Stimulated activated CD8-positive, alpha-beta memory T cell treated with anti-CD3 and anti-CD28 coated beads, Interleukin-12 subunit alpha, Interleukin-12 subunit beta, amount 100 ng/mL, for 1 hour (primary cell): Measurements from ENCODE around the gene NOLC1.

ENCODE experiments used
- DNase-seq: peaks from one replicate; pipeline ENCODE4 v3.0.0-alpha.2; 2020; ENCODE audit warnings: low read depth

The NOLC1 gene

DNA sequence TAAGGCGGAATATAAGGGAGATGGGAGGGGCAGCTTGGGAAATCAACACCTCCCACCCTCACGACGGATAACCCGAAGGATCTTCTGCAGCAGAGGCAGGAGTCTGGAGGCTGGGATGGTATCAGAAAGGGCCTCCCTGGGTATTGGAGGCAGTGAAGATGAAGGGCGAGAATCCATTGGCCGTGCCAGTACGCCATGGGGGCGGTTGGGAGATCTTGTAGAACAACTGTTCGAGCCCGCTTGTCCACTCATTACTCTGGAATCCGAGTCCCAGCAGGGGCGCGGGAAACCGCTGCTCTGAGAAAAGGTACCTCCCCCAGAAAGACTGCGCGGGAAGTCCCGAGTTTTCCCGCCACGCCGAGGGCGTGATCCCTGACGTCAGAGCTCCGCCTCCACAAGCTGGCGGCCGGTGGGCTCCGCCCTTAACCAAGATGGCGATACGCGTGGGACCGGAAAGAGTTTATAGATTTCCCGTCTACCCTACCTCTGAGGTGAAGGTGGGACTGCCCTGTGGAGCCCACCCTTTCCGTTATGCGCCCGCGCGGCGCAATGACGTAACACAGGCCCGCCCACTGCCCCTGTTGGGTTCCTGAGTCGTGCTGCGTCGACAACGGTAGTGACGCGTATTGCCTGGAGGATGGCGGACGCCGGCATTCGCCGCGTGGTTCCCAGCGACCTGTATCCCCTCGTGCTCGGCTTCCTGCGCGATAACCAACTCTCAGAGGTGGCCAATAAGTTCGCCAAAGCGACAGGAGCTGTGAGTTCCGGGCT is at the start of gene NOLC1:
Gene NOLC1 (plus strand): TSS at position 616 of the 771 bp plus-strand sequence. CDS start 22 bp downstream, at position 638.
- peak; percentile 99 for DNase-seq

- DNase-seq: no peak
Measured at GRCh38 chr10:102102421-102102820, 49.8 kb upstream of the NOLC1 start.

DNA sequence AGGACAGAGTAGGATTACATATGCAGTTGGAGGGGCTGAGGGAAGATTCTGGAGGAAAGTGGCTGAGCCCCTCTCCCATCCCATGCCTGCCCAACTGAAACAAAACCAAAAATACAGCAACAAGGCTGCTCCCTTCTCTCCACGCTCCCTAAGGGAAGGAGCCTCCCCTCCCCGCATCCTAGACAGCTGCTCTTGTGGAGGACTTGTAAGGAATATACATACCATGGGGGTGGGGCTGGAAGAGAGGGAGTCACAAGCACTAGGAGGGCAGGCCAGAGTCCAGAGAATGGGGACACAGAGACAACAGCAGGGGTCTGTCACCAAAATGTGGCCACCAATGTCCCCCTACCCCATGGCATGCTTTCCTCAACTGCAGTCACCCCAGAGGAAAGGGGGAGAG is 45.2 kb upstream of the NOLC1 start:
- no peak for DNase-seq

DNA sequence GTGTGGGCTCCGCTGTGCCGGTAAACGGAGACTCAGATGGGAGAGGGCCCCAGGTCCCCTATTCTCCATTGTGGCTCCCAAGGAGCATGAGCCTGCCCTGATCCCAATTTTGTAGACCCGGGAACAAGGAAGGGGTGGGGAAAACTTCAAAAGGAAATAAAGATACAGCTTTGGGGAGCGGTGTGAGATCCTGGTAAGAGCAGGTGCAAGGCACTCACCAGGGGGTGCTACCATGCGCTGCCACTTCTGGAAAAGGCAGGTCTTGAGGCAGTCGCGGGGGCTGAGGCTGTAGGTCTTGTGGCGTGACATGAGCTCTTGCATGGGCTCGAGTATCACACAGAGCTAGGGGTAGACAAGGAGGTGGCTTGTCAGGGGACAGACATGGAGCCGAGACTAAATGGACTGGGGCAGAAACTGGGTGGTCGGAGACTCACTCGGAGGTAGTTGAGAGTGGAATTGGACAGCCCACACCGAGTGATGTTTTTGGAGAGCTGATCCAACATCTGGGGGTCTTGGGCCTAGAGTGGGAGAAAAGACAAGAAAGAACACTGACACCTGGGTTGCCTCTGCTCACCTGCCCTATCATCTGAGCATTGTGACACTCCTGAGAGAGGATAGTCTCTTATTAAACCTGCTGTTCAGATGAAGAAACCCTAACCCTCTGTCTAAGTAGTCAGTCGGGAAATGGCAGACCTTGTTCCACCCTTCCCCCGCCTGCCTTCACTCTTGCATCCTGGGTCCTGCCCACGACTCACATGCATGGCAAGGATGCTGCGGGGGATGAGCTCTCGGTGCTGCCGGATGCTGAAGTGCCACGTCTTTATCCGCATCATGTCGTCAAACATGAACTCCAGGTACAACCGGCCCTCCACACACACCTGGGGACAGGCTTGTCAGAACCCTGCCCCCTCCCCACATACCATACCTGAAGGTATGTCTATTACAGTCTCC is 42.7 kb upstream of the NOLC1 start:
- no peak for DNase-seq

DNA sequence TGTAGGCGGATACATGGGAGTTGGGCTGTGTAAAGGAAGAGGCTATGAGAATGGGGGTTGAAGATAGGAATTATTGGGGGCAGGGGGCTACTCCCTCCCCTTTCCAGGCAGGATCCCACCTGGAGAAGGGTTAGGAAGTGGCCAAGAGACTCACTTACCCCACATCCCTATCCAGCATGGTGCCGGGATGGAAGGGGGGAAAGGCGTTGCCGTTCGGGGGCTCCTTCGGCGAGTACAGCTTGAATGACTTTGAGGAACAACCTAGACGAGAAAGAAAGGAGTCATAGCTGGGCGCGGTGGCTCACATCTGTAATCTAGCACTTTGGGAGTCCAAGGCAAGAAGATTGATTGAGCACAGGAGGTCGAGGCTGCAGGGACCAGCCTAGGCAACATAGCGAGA is 40.9 kb upstream of the NOLC1 start:
- no peak for DNase-seq

- DNase-seq: no peak
Measured at GRCh38 chr10:102112210-102112817, 39.9 kb upstream of the NOLC1 start.

DNA sequence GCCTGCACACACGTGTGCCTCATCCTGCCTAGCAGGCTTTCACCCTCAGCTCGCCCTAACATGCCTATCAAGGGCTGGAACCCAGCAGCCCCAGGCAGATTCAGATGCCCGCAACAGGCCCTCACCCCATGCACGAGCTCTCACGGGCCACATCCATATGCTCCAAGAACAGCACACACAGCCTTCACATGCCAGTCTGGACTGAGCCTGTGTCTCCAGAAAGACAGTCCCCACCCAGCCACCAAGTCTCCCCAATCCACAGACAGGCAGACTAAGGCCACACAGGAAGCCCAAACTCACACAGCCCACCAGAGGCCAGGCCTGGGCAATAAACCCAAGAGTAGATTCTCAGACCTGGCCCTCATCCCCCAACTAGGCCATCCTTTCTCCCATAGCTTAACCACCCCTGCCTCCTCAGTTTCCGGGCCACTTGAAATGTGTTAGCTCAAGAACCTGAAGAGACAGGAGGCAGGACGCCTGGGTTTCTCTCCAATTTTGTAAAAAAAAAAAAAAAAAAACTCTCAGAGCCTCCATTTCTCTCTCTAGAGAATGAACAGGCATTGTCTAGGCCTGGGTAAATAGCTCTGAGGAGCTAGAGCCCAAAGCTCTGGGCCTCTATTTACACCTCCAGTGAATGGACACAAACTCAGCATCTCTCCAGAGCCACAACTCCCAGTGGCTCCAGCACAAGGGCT is 38.8 kb upstream of the NOLC1 start:
- no peak for DNase-seq

DNA sequence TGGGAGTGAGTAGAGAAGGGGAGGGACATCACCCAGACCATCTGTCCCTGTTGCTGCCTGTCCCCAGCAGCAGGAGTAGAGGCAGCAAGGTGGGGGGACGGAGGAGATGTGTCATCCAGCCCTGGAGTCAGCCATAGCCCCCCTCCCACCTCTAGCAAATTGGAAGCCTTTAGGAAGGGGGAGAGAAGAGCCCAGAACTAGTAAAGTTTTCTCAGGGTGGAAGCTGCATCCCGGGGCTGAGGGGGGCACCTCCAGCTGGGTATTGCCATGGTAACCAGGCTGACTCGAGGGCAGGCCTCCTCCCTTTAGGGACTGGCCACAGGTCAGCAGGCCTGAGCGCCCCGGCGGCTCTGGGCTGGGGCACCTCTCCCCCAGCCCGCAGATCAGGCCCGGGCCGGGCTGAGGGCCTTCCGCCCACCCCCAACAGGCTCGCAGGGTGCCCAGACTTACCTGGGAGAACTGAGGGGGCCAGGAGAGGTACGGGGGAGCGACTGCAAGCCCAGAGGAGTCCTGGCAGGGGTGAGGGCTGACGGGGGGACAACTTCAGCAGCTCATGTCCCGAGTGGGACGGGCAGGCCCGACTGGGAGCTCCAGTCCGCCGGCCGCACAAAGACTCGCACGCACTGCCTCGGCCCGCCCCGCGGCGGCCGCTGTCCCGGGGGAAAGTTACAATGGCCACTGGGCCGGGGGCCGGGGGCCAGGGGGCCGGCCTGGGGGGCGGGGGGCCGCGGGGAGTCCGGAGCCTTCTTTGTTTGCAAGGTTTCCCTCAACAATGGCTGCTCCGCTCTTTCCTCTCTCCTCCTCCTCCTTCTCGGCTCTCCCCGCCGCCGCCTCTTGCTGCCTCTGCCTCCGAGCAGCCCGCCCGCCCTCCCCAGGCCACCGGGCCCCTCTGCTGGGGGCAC is 38.0 kb upstream of the NOLC1 start:
- DNase-seq: no peak

- peak; percentile 73 for DNase-seq
Measured at GRCh38 chr10:102114861-102115618, 37.1 kb upstream of the NOLC1 start.

GRCh38 chr10:102115775-102116174 is 36.4 kb upstream of the NOLC1 start:
- no peak for DNase-seq

DNA sequence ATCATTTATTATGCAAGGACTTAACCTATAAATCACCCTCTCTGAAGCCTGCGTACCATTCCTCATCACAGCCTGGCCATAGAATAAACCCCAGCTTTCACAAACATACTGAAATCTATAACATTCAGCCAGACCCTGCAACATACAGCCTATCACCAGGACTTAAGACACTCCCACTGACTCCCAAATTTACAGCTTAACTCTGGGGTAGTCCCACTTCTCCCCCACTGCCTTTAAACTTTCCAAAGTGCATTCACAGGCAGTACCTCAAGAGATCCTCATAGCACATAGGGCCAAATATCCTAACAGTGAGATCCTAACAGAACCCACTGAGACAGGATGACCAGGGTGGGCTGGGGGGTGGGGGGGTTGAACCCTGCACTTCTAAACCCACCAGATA is 35.5 kb upstream of the NOLC1 start:
- DNase-seq: no peak

DNA sequence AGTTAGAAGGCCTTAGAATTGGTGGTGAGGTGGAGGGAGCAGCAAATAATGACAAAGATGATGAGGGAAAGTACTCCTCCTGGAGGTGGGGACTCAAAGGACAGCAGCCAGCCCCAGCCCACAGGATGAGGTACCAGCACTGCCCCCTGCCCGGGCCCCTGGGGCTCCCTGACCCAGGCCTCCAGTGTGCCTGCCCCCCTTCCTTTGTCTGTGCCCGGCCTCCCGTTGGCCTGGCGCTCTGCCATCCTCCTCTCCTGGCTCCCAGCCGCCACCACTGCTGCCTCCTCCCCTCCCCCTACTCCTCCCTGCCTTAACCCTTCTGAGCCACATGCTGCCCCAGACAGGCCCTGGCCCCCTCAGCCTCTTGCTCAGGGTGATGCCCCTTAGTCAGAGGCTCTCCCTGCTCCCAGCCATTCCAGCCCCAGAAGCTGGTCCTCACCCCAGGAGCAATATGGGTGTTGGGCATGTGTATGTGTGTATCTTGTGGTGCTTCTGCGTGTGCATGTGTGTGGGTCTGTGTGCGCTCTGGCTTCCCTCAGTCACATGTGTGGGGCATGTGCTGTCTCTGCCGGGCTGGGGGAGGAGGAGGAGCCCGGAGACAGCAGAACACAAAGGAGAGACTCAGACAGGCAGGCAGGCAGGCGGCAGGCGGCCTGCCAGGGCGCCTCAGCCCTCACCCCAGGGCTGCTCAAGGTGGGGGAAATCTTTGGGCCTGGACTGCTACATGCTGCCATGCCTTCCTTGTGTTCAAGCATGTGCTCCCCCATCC is 34.6 kb upstream of the NOLC1 start:
- peak; percentile 20 for DNase-seq

- DNase-seq: no peak
Measured at GRCh38 chr10:102118867-102119266, 33.3 kb upstream of the NOLC1 start.

- no peak for DNase-seq
Measured at GRCh38 chr10:102119417-102120141, 32.6 kb upstream of the NOLC1 start.

GRCh38 chr10:102120142-102120990 is 31.8 kb upstream of the NOLC1 start, which contains the start of gene LDB1:
Gene LDB1, minus strand, starts transcription at chr10:102120368. Its CDS starts 258 bp downstream, at chr10:102120110.
- DNase-seq: peak; percentile 46

- DNase-seq: no peak
Measured at GRCh38 chr10:102120991-102121738, 31.0 kb upstream of the NOLC1 start.
